ENCODE data around the gene RPS27L. TPM values are rescaled to one million over a fixed set of nuclear protein-coding genes. Genes with fewer than 3 reads are reported as not detected.

RPS27L gene
- total and polyA plus RNA-seq, 9 of the 15 experiments (the other 6 are each of a cell fraction or from before 2014, with no cell fraction given), result 72.2 to 382 (median 116) TPM

GRCh38 chr15:63135804-63136203 lies 21.5 kb downstream of the RPS27L start (continued):
- peak; percentile 44; the same call in 1 of the 2 replicates for TF ChIP-seq ZNF384 (IDR thresholded peaks at IDR 0.05; ENCODE audit: low read depth, low read length)

GRCh38 chr15:63135281-63135680 lies 22.0 kb downstream of the RPS27L start:
- ChIA-PET POLR2A (interaction anchor here (0.7 to 1.8 kb wide), 4 partner anchors 8 to 21 kb away, joined by 3 to 6 read pairs (median 4); no protein-coding TSS in a partner anchor), CTCF (ENCODE audit: low intra/inter-chr PET ratio) (no interaction called here)
- Histone ChIP-seq H3K4me3 (no peak overlapping the region), H4K20me1 (replicated peaks; ENCODE audit: control insufficient read depth, insufficient read depth, low read length) (no peaks in the 10 kb centered on the region), H3K27ac (ENCODE audit: extremely low read depth, low read depth, low read length) (no peak overlapping the region), H3K27me3 (ENCODE audit: control insufficient read depth in 2 of 2, insufficient read depth in 2 of 2, low read length in 2 of 2) (no peaks in the 10 kb centered on the region), H3K9me3 (replicated peaks; ENCODE audit: control insufficient read depth, insufficient read depth, low read depth, low read length) (no peaks in the 10 kb centered on the region), H3K4me1 (replicated peaks in 1 of 2; ENCODE audit: control insufficient read depth in 2 of 2, insufficient read depth in 2 of 2, low read length in 2 of 2) (no peaks in the 10 kb centered on the region), H2AFZ (ENCODE audit: low read depth, low read length) (no peak overlapping the region), H3K9ac (ENCODE audit: insufficient read depth in 1 of 2, low read depth in 2 of 2, low read length in 2 of 2) (no peak overlapping the region), H3K9me1 (ENCODE audit: control insufficient read depth, insufficient read depth, low read length) (no peaks in the 10 kb centered on the region), H3K4me2 (ENCODE audit: insufficient read depth, low read length) (no peak overlapping the region), H3K79me2 (ENCODE audit: control insufficient read depth, insufficient read depth, low read length) (no peaks in the 10 kb centered on the region), H3K36me3 (ENCODE audit: control insufficient read depth, insufficient read depth, low read length) (no peaks in the 10 kb centered on the region)
- in situ Hi-C loops (cut with MboI), result no loop called here
- FAIRE-seq, result no peak
- intact Hi-C loops (cut with micrococcal nuclease), result no loop called here
- DNase-seq (ENCODE audit: extremely low read depth in 1 of 4, low spot score in 3 of 4), result no peak
- WGBS (ENCODE audit: insufficient coverage, low coverage, missing lambda C conversion rate), result 84% methylated on average over 5 of the region's 5 CpGs
- no peak for TF ChIP-seq ZNF431 (CRISPR knock-in tag; IDR thresholded peaks at IDR 0.05)
- no peak for TF ChIP-seq NRF1 (conservative IDR thresholded peaks at IDR 0.05 in 1 of 2, IDR thresholded peaks at IDR 0.05 in 1 of 2)
- no peak for TF ChIP-seq ZNF217 (CRISPR knock-in tag; IDR thresholded peaks at IDR 0.05)
- TF ChIP-seq NCOR1 (IDR thresholded peaks at IDR 0.05), result no peak
- no peak for TF ChIP-seq HBP1 (CRISPR knock-in tag; IDR thresholded peaks at IDR 0.05)
- TF ChIP-seq TAF15 (IDR thresholded peaks at IDR 0.05; ENCODE audit: low read depth, low read length), result no peak
- no peak for TF ChIP-seq DACH1 (IDR thresholded peaks at IDR 0.05; ENCODE audit: partially characterized antibody)
- no peak for TF ChIP-seq NUFIP1 (IDR thresholded peaks at IDR 0.05; ENCODE audit: partially characterized antibody)
- TF ChIP-seq KLF1 (tag; IDR thresholded peaks at IDR 0.05), result no peak
- no peak for TF ChIP-seq SRSF9 (IDR thresholded peaks at IDR 0.05; ENCODE audit: borderline replicate concordance, low read depth, low read length)
- TF ChIP-seq ASH1L (IDR thresholded peaks at IDR 0.05; ENCODE audit: borderline replicate concordance, low read depth, partially characterized antibody), result no peak
- TF ChIP-seq MTF1 (CRISPR knock-in tag; IDR thresholded peaks at IDR 0.05; ENCODE audit: borderline replicate concordance), result no peak
- no peak for TF ChIP-seq ATF6 (CRISPR knock-in tag; IDR thresholded peaks at IDR 0.05)
- no peak for TF ChIP-seq KHSRP (IDR thresholded peaks at IDR 0.05)
- no peak for TF ChIP-seq U2AF2 (optimal IDR thresholded peaks at IDR 0.05; ENCODE audit: low read depth, low read length)
- no peak for TF ChIP-seq ZNF444 (CRISPR knock-in tag; IDR thresholded peaks at IDR 0.05)
- TF ChIP-seq E2F3 (CRISPR knock-in tag; IDR thresholded peaks at IDR 0.05), result no peak
- no peak for ATAC-seq
- BruUV-seq (replicated peaks), result no TSS peak

All from K562 (cell line).